ENCODE results near the gene ACHE.

Gene ACHE

GRCh38 chr7:100884736-100885439 lies 10.8 kb downstream of the ACHE start:
- DNase-seq, result no peak

- no peak for DNase-seq
These were observed 12.7 kb downstream of the ACHE start for GRCh38 chr7:100882785-100883526.

GRCh38 chr7:100882201-100882600 lies 13.5 kb downstream of the ACHE start:
- DNase-seq, result no peak

- DNase-seq, result no peak
These were observed 14.6 kb downstream of the ACHE start for GRCh38 chr7:100881136-100881535.

GRCh38 chr7:100880645-100881044 lies 15.0 kb downstream of the ACHE start:
- DNase-seq, result no peak

- peak; percentile 77 to 88 for DNase-seq
These were observed 15.9 kb downstream of the ACHE start for GRCh38 chr7:100879685-100880261.

- no peak for DNase-seq
These were observed 17.0 kb downstream of the ACHE start for GRCh38 chr7:100878685-100879084.

- no peak for DNase-seq
These were observed 17.7 kb downstream of the ACHE start for GRCh38 chr7:100878013-100878412.

GRCh38 chr7:100875356-100875751 lies 20.3 kb downstream of the ACHE start:
- DNase-seq, result no peak

- DNase-seq, result peak; percentile 96 to 98
These were observed 20.9 kb downstream of the ACHE start, which contains the start of gene SRRT for GRCh38 chr7:100874577-100875355. Gene SRRT (plus strand): TSS chr7:100875103. CDS start chr7:100875591, 488 bp downstream.

- no peak for DNase-seq
These were observed 21.4 kb downstream of the ACHE start for GRCh38 chr7:100874300-100874576.

GRCh38 chr7:100873599-100874299 lies 21.9 kb downstream of the ACHE start:
- no peak for DNase-seq

GRCh38 chr7:100867776-100868485 lies 27.8 kb downstream of the ACHE start:
- DNase-seq, result no peak

GRCh38 chr7:100867040-100867775 lies 28.5 kb downstream of the ACHE start, which contains the start of gene TRIP6:
Gene TRIP6 (plus strand): TSS chr7:100867387. CDS start chr7:100867498, 111 bp downstream.
- no peak for DNase-seq

GRCh38 chr7:100866729-100867039 lies 29.0 kb downstream of the ACHE start:
- DNase-seq, result no peak

GRCh38 chr7:100865938-100866728 lies 29.6 kb downstream of the ACHE start:
- DNase-seq, result no peak

GRCh38 chr7:100865372-100865911 lies 30.2 kb downstream of the ACHE start:
- DNase-seq, result no peak

GRCh38 chr7:100864263-100864845 lies 31.3 kb downstream of the ACHE start:
- DNase-seq, result no peak

- DNase-seq, result no peak
These were observed 32.2 kb downstream of the ACHE start for GRCh38 chr7:100863406-100863950.

GRCh38 chr7:100861616-100861985 lies 34.1 kb downstream of the ACHE start:
- DNase-seq, result no peak

All from NCI-H524 (cell line).